IMR-90 (cell line): Measurements from ENCODE around the gene TCF20. TPM values are rescaled to one million over a fixed set of nuclear protein-coding genes. Genes with fewer than 3 reads are reported as not detected.

Experiments used
- ATAC-seq: fragments of 200-7000 bp; cut with Tn5 transposase; 2 replicates; pipeline ENCODE4 v1.9.1; 2020; ENCODE audit warnings: low read depth, mild to moderate bottlenecking, moderate library complexity
- BruUV-seq: library from RNA; stranded (reverse); fragments of 400-500 nt; replicated peaks from 2 replicates; lab custom pipeline; 2021; lab: Mats Ljungman, UMichigan
- CTCF ChIA-PET: fragments of 300-600 bp; formaldehyde crosslinking; extraction: SDS; loops from one replicate; lab custom pipeline; 2021; ENCODE audit warnings: antibody characterized with exemption; lab: Yijun Ruan, JAX
- POLR2A ChIA-PET: fragments of 300-600 bp; sonication (Branson Sonifier 250); formaldehyde crosslinking; loops from one replicate; lab custom pipeline; 2022; ENCODE audit warnings: antibody characterized with exemption; ENCODE audit not compliant: unreplicated experiment; lab: Charles Lee
- DNase-seq: peaks from one replicate; pipeline ENCODE4 v3.0.0; 2013
- H2AFZ ChIP-seq: replicated peaks from 2 replicates; pipeline ENCODE3; 2013; ENCODE audit warnings: low read length, mild to moderate bottlenecking; ENCODE audit not compliant: poor library complexity
- H2AK5ac ChIP-seq: 2 replicates; pipeline ENCODE4 v1.6.1; 2013; ENCODE audit warnings: low read depth, low read length, inconsistent platforms
- H2AK9ac ChIP-seq: replicated peaks from 2 replicates; pipeline ENCODE3; 2013; ENCODE audit warnings: mild to moderate bottlenecking, low read depth, low read length, moderate library complexity; ENCODE audit not compliant: poor library complexity
- H2BK120ac ChIP-seq: 2 replicates; pipeline ENCODE4 v1.6.1; 2013; ENCODE audit warnings: low read depth, low read length, inconsistent platforms
- H2BK15ac ChIP-seq: 3 replicates; pipeline ENCODE4 v1.6.1; 2013; ENCODE audit warnings: low read depth, low read length, inconsistent platforms
- H2BK20ac ChIP-seq: 2 replicates; pipeline ENCODE4 v1.6.1; 2013; ENCODE audit warnings: low read depth, mild to moderate bottlenecking, inconsistent platforms, low read length, moderate library complexity
- H2BK5ac ChIP-seq: 2 replicates; pipeline ENCODE4 v1.6.1; 2013; ENCODE audit warnings: mild to moderate bottlenecking, low read depth, low read length, inconsistent platforms; ENCODE audit not compliant: poor library complexity, severe bottlenecking
- H3K14ac ChIP-seq: replicated peaks from 2 replicates; pipeline ENCODE4 v1.6.1; 2013; ENCODE audit warnings: low read depth, low read length, inconsistent platforms
- H3K18ac ChIP-seq: 2 replicates; pipeline ENCODE4 v1.6.1; 2013; ENCODE audit warnings: low read depth, low read length, control low read depth
- H3K23ac ChIP-seq: 2 replicates; pipeline ENCODE4 v1.6.1; 2013; ENCODE audit warnings: low read depth, low read length, inconsistent platforms
- H3K27ac ChIP-seq: 2 replicates; pipeline ENCODE4 v1.5.1; 2013; ENCODE audit warnings: mild to moderate bottlenecking, control low read depth, low read length; ENCODE audit not compliant: insufficient read depth
- H3K27me3 ChIP-seq: 2 replicates; pipeline ENCODE4 v1.6.1; 2013; ENCODE audit warnings: low read length; ENCODE audit not compliant: control insufficient read depth, insufficient read depth
- H3K36me3 ChIP-seq: 2 replicates; pipeline ENCODE4 v1.6.1; 2013; ENCODE audit warnings: low read length, mixed read lengths; ENCODE audit not compliant: control insufficient read depth, insufficient read depth
- H3K4ac ChIP-seq: 2 replicates; pipeline ENCODE4 v1.6.1; 2013; ENCODE audit warnings: low read depth, low read length, inconsistent platforms
- H3K4me1 ChIP-seq: 2 replicates; pipeline ENCODE4 v1.6.1; 2013; ENCODE audit warnings: low read length, mixed read lengths; ENCODE audit not compliant: control insufficient read depth, insufficient read depth
- H3K4me2 ChIP-seq: 2 replicates; pipeline ENCODE4 v1.6.1; 2013; ENCODE audit warnings: low read depth, mild to moderate bottlenecking, control low read depth, low read length, moderate library complexity
- H3K4me3 ChIP-seq: 2 replicates; pipeline ENCODE4 v1.5.1; 2013; ENCODE audit warnings: low read depth, mild to moderate bottlenecking, control low read depth, low read length, moderate library complexity; ENCODE audit not compliant: insufficient read depth
- H3K56ac ChIP-seq: 2 replicates; pipeline ENCODE4 v1.6.1; 2013; ENCODE audit warnings: low read length, inconsistent platforms; ENCODE audit not compliant: insufficient read depth; ENCODE audit errors: extremely low read depth
- H3K79me1 ChIP-seq, 2 experiments: 2 replicates each; pipeline ENCODE4 v1.6.1; 2013; ENCODE audit warnings: low read length in 2 of 2, inconsistent platforms in 1 of 2, low read depth in 1 of 2
- H3K9ac ChIP-seq: 2 replicates; pipeline ENCODE4 v1.6.1; 2013; ENCODE audit warnings: low read depth, low read length, control low read depth
- H3K9me1 ChIP-seq: 2 replicates; pipeline ENCODE4 v1.6.1; 2013; ENCODE audit warnings: low read length, inconsistent platforms; ENCODE audit not compliant: insufficient read depth
- H3K9me3 ChIP-seq: 2 replicates; pipeline ENCODE4 v1.6.1; 2013; ENCODE audit warnings: low read length; ENCODE audit not compliant: control insufficient read depth, insufficient read depth
- H4K20me1 ChIP-seq: 2 replicates; pipeline ENCODE4 v1.6.1; 2013; ENCODE audit warnings: low read length, inconsistent platforms; ENCODE audit not compliant: insufficient read depth
- H4K5ac ChIP-seq: 2 replicates; pipeline ENCODE4 v1.6.1; 2013; ENCODE audit warnings: mild to moderate bottlenecking, low read depth, low read length, control low read depth
- H4K8ac ChIP-seq, 2 experiments: 2 replicates each; pipeline ENCODE4 v1.6.1; 2013; ENCODE audit warnings: low read depth in 2 of 2, low read length in 2 of 2, control low read depth in 1 of 2, inconsistent platforms in 1 of 2
- H4K91ac ChIP-seq: 2 replicates; pipeline ENCODE4 v1.6.1; 2013; ENCODE audit warnings: low read depth, low read length, inconsistent platforms; ENCODE audit not compliant: insufficient read depth
- CEBPB ChIP-seq: IDR thresholded peaks from 2 replicates; pipeline ENCODE4 v1.6.1; 2012; ENCODE audit warnings: low read depth, low read length, improper control_type of control experiment
- CTCF ChIP-seq: conservative IDR thresholded peaks from 2 replicates; pipeline ENCODE4 v1.5.1; 2012; ENCODE audit warnings: mild to moderate bottlenecking, low read depth, low read length, improper control_type of control experiment
- ELK1 ChIP-seq: fragments of 150-350 bp; IDR thresholded peaks from 2 replicates; pipeline ENCODE4 v1.6.1; 2016; ENCODE audit warnings: low read depth, mild to moderate bottlenecking, low read length, moderate library complexity, borderline replicate concordance
- FOS ChIP-seq: fragments of 150-350 bp; IDR thresholded peaks from 2 replicates; pipeline ENCODE4 v1.6.1; 2016; ENCODE audit warnings: low read depth, low read length
- MAZ ChIP-seq: IDR thresholded peaks from 2 replicates; pipeline ENCODE4 v1.6.1; 2012; ENCODE audit warnings: low read depth, mild to moderate bottlenecking, low read length, improper control_type of control experiment, moderate library complexity, borderline replicate concordance
- MXI1 ChIP-seq: IDR thresholded peaks from 2 replicates; pipeline ENCODE4 v1.6.1; 2012; ENCODE audit warnings: low read depth, mild to moderate bottlenecking, low read length, moderate library complexity, borderline replicate concordance
- POLR2A ChIP-seq: IDR thresholded peaks from 2 replicates; pipeline ENCODE4 v1.6.1; 2012; ENCODE audit warnings: mild to moderate bottlenecking, low read depth, low read length
- WGBS, 2 experiments: methylation state at CpG; one replicate each; pipeline versions ENCODE4 v1.1.5 to v1.1.7; 2013; ENCODE audit warnings: missing lambda C conversion rate in 2 of 2; ENCODE audit not compliant: insufficient read length in 1 of 2; ENCODE audit errors: extremely low coverage in 2 of 2; 5-methylcytosine and 5-hydroxymethylcytosine counted together
- dilution Hi-C: fragments of 300-500 bp; cut with HindIII; formaldehyde crosslinking; loops from one replicate; pipeline ENCODE4 v1.14.3; 2018; ENCODE audit warnings: low sequenced_read_pairs; ENCODE audit not compliant: unreplicated experiment
- in situ Hi-C: fragments of 300-500 bp; cut with MboI; formaldehyde crosslinking; loops from 3 replicates; pipeline ENCODE4 v1.14.3; 2019; ENCODE audit warnings: low sequenced_read_pairs, inconsistent platforms, mixed read lengths
- intact Hi-C: fragments of 100-400 bp; cut with micrococcal nuclease; formaldehyde crosslinking; loops from 2 replicates; pipeline ENCODE4 v1.10.0; 2022
- polyA plus RNA-seq, 3 experiments: library from polyadenylated mRNA; depleted of rRNA; stranded (reverse); fragments of >200 nt; gene quantifications; 2 replicates each; pipeline ENCODE4 v1.2.3, GENCODE V29; 2012; ENCODE audit warnings: low replicate concordance in 1 of 3
- total RNA-seq: library from RNA; depleted of rRNA; stranded (reverse); fragments of >200 nt; gene quantifications from 2 replicates; pipeline ENCODE4 v1.2.3, GENCODE V29; 2012

The TCF20 gene
- total and polyA plus RNA-seq, 2 of the 4 experiments (the other 2 are of a cell fraction): 8.9 to 23.7 TPM

DNA sequence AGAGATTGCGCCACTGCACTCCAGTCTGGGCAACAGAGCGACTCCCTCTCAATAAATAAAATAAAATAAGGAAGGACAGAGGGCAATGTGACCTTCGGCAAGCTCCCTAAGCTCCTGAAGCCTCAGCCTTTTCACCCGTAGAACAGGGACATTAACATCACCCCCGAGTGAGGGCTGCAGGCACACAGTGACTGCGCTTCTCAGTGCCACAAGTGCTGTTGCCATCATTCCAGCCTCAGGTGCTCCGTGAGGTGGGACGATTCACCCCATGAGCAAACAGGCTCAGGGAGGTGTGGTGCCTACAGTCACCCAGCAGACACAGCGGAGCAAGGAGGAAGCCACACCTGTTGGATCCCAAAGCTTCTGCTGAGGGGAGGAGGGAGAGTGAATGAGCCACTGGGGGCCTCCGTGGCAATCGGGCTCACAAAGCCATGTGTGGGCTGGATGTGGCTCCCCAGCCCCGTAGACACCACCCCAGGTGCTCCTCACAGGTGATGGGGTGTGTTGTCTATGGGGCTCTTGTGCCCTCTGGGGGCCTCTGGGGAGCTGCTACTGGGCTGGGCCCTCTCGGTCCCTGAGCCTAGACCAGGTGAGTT is 9.1 kb upstream of the TCF20 start:
- Histone ChIP-seq H3K9ac (no peak overlapping the region), H3K18ac (no peak overlapping the region), H3K9me1 (no peaks in the 10 kb centered on the region), H2AFZ (no peak overlapping the region), H3K4me1 (no peaks in the 10 kb centered on the region), H2BK5ac (no peak overlapping the region), H2BK15ac (no peak overlapping the region), H2BK120ac (no peak overlapping the region), H3K27me3 (peaks cover 32% of the 10 kb centered on the region), H3K4ac (no peak overlapping the region), H3K23ac (no peak overlapping the region), H3K4me2 (no peak overlapping the region), H4K8ac (no peak overlapping the region), H3K36me3 (no peaks in the 10 kb centered on the region), H2AK9ac (no peak overlapping the region), H4K5ac (no peak overlapping the region), H4K91ac (no peak overlapping the region), H3K79me1 (no peaks in the 10 kb centered on the region), H3K27ac (no peak overlapping the region), H2AK5ac (no peak overlapping the region), H3K56ac (no peak overlapping the region), H2BK20ac (no peak overlapping the region), H3K4me3 (no peak overlapping the region), H4K20me1 (peaks cover 17% of the 10 kb centered on the region), H3K14ac (no peak overlapping the region), H3K9me3 (no peaks in the 10 kb centered on the region)
- TF ChIP-seq CTCF (no peak), MAZ (no peak), FOS (no peak), ELK1 (no peak), CEBPB (no peak), POLR2A (no peak), MXI1 (no peak)
- WGBS, 2 experiments: 80% methylated on average over 2 of the region's 13 CpGs; no CpG with 5 or more reads in 1 of the 2 experiments
- ATAC-seq: no peak
- BruUV-seq: no TSS peak
- intact Hi-C loops (no loop called here), in situ Hi-C loops (no loop called here), dilution Hi-C loops (no loop called here)
- CTCF ChIA-PET: no interaction called here
- POLR2A ChIA-PET: no interaction called here
- no peak for DNase-seq
